GM23338 (cell line): ENCODE results near the gene AFF3. TPM values are rescaled to one million over a fixed set of nuclear protein-coding genes. Genes with fewer than 3 reads are reported as not detected.

Experiments
- ATAC-seq: fragments of 200-7000 bp; cut with Tn5 transposase; 3 replicates; pipeline ENCODE4 v1.9.1; 2020
- DNase-seq: peaks from one replicate; pipeline ENCODE4 v3.0.0-alpha.2; 2015; ENCODE audit warnings: low spot score
- H2AFZ ChIP-seq: fragments of 200-600 bp; sonication (generic); 2 replicates; pipeline ENCODE4 v1.8.0; 2016; ENCODE audit warnings: antibody characterized with exemption, mild to moderate bottlenecking, moderate library complexity
- H3F3A ChIP-seq: fragments of 200-600 bp; sonication (generic); replicated peaks from 2 replicates; pipeline ENCODE4 v1.8.0; 2017; ENCODE audit warnings: antibody characterized with exemption, mixed run types, low read depth
- H3K27ac ChIP-seq: fragments of 200-600 bp; sonication (generic); 2 replicates; pipeline ENCODE4 v1.6.1; 2016; ENCODE audit warnings: low read depth
- H3K27me3 ChIP-seq: fragments of 200-600 bp; sonication (generic); 2 replicates; pipeline ENCODE4 v1.8.0; 2016; ENCODE audit warnings: mild to moderate bottlenecking, mixed run types, moderate library complexity; ENCODE audit not compliant: insufficient read depth
- H3K36me3 ChIP-seq: fragments of 200-600 bp; sonication (generic); 2 replicates; pipeline ENCODE4 v1.8.0; 2016; ENCODE audit warnings: mild to moderate bottlenecking; ENCODE audit not compliant: insufficient read depth
- H3K4me1 ChIP-seq: fragments of 200-600 bp; sonication (generic); 2 replicates; pipeline ENCODE4 v1.8.0; 2016; ENCODE audit warnings: mild to moderate bottlenecking, moderate library complexity; ENCODE audit not compliant: insufficient read depth
- H3K4me2 ChIP-seq: fragments of 200-600 bp; sonication (generic); 2 replicates; pipeline ENCODE4 v1.7.1; 2017; ENCODE audit warnings: mixed run types
- H3K4me3 ChIP-seq: fragments of 200-600 bp; sonication (generic); 2 replicates; pipeline ENCODE4 v1.6.1; 2016; ENCODE audit warnings: mixed run types
- H3K79me2 ChIP-seq: fragments of 200-600 bp; sonication (generic); replicated peaks from 2 replicates; pipeline ENCODE4 v1.8.0; 2017; ENCODE audit warnings: mild to moderate bottlenecking; ENCODE audit not compliant: insufficient read depth
- H3K9me2 ChIP-seq: fragments of 200-600 bp; sonication (generic); 2 replicates; pipeline ENCODE4 v1.8.0; 2017; ENCODE audit not compliant: insufficient read depth
- H4K20me1 ChIP-seq: fragments of 200-600 bp; sonication (generic); replicated peaks from 2 replicates; pipeline ENCODE4 v1.8.0; 2017; ENCODE audit warnings: mild to moderate bottlenecking; ENCODE audit not compliant: insufficient read depth
- H3K27ac Mint-ChIP-seq: 2 replicates; pipeline ENCODE4 v1.8.0; 2020; ENCODE audit warnings: inconsistent platforms, mild to moderate bottlenecking, moderate library complexity, mixed read lengths
- H3K27me3 Mint-ChIP-seq: 3 replicates; pipeline ENCODE4 v1.8.0; 2022; ENCODE audit warnings: low read depth, mild to moderate bottlenecking, moderate library complexity, mixed read lengths, inconsistent platforms; ENCODE audit not compliant: insufficient read depth, poor library complexity
- H3K36me3 Mint-ChIP-seq: 3 replicates; pipeline ENCODE4 v1.8.0; 2021; ENCODE audit warnings: low read depth, mild to moderate bottlenecking, inconsistent platforms, moderate library complexity, mixed read lengths
- H3K4me1 Mint-ChIP-seq: 3 replicates; pipeline ENCODE4 v1.8.0; 2020; ENCODE audit warnings: mild to moderate bottlenecking, inconsistent platforms, mixed read lengths
- H3K4me3 Mint-ChIP-seq: 3 replicates; pipeline ENCODE4 v1.8.0; 2021; ENCODE audit warnings: moderate library complexity, mild to moderate bottlenecking, inconsistent platforms, mixed read lengths
- H3K9me3 Mint-ChIP-seq: 3 replicates; pipeline ENCODE4 v1.8.0; 2020; ENCODE audit warnings: moderate library complexity, mild to moderate bottlenecking, inconsistent platforms, mixed read lengths
- CREB1 ChIP-seq: fragments of 250-450 bp; sonication (Bioruptor Pico); IDR thresholded peaks from 2 replicates; pipeline ENCODE4 v1.5.0; 2020; ENCODE audit warnings: low read depth, mild to moderate bottlenecking, moderate library complexity
- EZH2phosphoT487 ChIP-seq: fragments of 200-600 bp; sonication (generic); IDR thresholded peaks from one replicate; pipeline ENCODE4 v1.8.1; 2018; ENCODE audit warnings: antibody characterized with exemption; ENCODE audit not compliant: unreplicated experiment
- JUNB ChIP-seq: IDR thresholded peaks from one replicate; pipeline ENCODE4 v1.6.1; 2016; ENCODE audit warnings: antibody characterized with exemption; ENCODE audit not compliant: unreplicated experiment
- POLR2AphosphoS5 ChIP-seq: IDR thresholded peaks from 2 replicates; pipeline ENCODE4 v1.6.1; 2016; ENCODE audit warnings: antibody characterized with exemption, low read depth
- STAT1 ChIP-seq: IDR thresholded peaks from one replicate; pipeline ENCODE4 v1.6.1; 2016; ENCODE audit warnings: antibody characterized with exemption; ENCODE audit not compliant: unreplicated experiment
- ZNF114 ChIP-seq: fragments of 250-450 bp; sonication (Bioruptor Pico); IDR thresholded peaks from 2 replicates; pipeline ENCODE4 v1.5.0; 2020; ENCODE audit warnings: mild to moderate bottlenecking, moderate library complexity
- ZNF331 ChIP-seq: fragments of 250-450 bp; sonication (Bioruptor Pico); IDR thresholded peaks from 2 replicates; pipeline ENCODE4 v1.5.0; 2020; ENCODE audit warnings: low read depth, mild to moderate bottlenecking, moderate library complexity
- polyA plus RNA-seq: library from polyadenylated mRNA; unstranded; fragments of >200 nt; fragmentation: Nextera tagmentation; extraction: Ambion mirVana; gene quantifications from 2 replicates; pipeline ENCODE4 v1.2.1, GENCODE V29; 2016
- total RNA-seq: library from RNA; depleted of rRNA; stranded (reverse); fragments of >200 nt; shearing (Covaris generic); gene quantifications from 2 replicates; pipeline ENCODE4 v1.2.3, GENCODE V29; 2014
- TF ChIP-seq, protein P1 (sequence below): fragments of 250-450 bp; sonication (Bioruptor Pico); IDR thresholded peaks from 2 replicates; pipeline ENCODE4 v1.5.0; 2020; ENCODE audit warnings: mild to moderate bottlenecking, moderate library complexity
- TF ChIP-seq, protein P2 (sequence below): IDR thresholded peaks from 2 replicates; pipeline ENCODE4 v1.6.1; 2016; ENCODE audit warnings: antibody characterized with exemption
- TF ChIP-seq, protein P3 (sequence below): IDR thresholded peaks from one replicate; pipeline ENCODE4 v1.6.1; 2018; ENCODE audit warnings: antibody characterized with exemption; ENCODE audit not compliant: unreplicated experiment

AFF3 gene
- total and polyA plus RNA-seq, 2 experiments from 2014 or later, result 0.73 to 1.4 TPM

DNA sequence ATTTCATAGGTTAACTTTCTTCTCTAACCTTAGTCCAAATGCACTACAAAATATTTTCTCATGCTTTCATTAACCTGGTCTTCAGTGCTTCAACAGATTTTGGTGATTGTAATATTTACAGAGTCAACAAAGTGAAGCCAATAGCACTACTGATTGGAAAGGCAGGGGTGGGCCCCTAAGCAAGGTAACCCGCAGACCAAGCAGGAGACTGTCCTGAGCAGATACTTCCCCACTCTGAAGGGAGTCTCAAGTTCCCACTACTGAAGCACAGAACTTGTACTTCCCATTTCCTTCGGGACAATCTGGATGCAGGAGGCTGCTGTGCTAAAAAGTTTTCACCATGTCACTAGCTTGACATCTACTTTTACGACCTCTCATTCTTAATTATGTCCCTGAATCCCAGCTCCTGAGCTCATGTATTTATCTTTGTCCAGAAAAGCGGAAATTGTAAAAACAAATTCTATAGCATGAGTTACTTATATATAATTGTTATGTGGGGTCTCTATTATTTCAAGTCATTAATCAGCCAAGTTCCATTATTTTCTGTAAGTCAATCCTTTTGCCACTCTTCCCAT is 341.0 kb downstream of the AFF3 start:
- H3K4me2 ChIP-seq, result no peak overlapping the region
- DNase-seq (no peak), ATAC-seq (no peak)
- H3K36me3 ChIP-seq, result no peaks in the 10 kb centered on the region
- H2AFZ ChIP-seq, result no peak overlapping the region
- H3K9me2 ChIP-seq, result no peaks in the 10 kb centered on the region
- no peak overlapping the region for H3K27ac Mint-ChIP-seq
- H4K20me1 ChIP-seq, result no peaks in the 10 kb centered on the region
- H3K27me3 ChIP-seq, result no peaks in the 10 kb centered on the region
- TF ChIP-seq CREB1 (CRISPR knock-in tag) (no peak), POLR2AphosphoS5 (no peak), ZNF331 (no peak)
- TF ChIP-seq, protein P1, sequence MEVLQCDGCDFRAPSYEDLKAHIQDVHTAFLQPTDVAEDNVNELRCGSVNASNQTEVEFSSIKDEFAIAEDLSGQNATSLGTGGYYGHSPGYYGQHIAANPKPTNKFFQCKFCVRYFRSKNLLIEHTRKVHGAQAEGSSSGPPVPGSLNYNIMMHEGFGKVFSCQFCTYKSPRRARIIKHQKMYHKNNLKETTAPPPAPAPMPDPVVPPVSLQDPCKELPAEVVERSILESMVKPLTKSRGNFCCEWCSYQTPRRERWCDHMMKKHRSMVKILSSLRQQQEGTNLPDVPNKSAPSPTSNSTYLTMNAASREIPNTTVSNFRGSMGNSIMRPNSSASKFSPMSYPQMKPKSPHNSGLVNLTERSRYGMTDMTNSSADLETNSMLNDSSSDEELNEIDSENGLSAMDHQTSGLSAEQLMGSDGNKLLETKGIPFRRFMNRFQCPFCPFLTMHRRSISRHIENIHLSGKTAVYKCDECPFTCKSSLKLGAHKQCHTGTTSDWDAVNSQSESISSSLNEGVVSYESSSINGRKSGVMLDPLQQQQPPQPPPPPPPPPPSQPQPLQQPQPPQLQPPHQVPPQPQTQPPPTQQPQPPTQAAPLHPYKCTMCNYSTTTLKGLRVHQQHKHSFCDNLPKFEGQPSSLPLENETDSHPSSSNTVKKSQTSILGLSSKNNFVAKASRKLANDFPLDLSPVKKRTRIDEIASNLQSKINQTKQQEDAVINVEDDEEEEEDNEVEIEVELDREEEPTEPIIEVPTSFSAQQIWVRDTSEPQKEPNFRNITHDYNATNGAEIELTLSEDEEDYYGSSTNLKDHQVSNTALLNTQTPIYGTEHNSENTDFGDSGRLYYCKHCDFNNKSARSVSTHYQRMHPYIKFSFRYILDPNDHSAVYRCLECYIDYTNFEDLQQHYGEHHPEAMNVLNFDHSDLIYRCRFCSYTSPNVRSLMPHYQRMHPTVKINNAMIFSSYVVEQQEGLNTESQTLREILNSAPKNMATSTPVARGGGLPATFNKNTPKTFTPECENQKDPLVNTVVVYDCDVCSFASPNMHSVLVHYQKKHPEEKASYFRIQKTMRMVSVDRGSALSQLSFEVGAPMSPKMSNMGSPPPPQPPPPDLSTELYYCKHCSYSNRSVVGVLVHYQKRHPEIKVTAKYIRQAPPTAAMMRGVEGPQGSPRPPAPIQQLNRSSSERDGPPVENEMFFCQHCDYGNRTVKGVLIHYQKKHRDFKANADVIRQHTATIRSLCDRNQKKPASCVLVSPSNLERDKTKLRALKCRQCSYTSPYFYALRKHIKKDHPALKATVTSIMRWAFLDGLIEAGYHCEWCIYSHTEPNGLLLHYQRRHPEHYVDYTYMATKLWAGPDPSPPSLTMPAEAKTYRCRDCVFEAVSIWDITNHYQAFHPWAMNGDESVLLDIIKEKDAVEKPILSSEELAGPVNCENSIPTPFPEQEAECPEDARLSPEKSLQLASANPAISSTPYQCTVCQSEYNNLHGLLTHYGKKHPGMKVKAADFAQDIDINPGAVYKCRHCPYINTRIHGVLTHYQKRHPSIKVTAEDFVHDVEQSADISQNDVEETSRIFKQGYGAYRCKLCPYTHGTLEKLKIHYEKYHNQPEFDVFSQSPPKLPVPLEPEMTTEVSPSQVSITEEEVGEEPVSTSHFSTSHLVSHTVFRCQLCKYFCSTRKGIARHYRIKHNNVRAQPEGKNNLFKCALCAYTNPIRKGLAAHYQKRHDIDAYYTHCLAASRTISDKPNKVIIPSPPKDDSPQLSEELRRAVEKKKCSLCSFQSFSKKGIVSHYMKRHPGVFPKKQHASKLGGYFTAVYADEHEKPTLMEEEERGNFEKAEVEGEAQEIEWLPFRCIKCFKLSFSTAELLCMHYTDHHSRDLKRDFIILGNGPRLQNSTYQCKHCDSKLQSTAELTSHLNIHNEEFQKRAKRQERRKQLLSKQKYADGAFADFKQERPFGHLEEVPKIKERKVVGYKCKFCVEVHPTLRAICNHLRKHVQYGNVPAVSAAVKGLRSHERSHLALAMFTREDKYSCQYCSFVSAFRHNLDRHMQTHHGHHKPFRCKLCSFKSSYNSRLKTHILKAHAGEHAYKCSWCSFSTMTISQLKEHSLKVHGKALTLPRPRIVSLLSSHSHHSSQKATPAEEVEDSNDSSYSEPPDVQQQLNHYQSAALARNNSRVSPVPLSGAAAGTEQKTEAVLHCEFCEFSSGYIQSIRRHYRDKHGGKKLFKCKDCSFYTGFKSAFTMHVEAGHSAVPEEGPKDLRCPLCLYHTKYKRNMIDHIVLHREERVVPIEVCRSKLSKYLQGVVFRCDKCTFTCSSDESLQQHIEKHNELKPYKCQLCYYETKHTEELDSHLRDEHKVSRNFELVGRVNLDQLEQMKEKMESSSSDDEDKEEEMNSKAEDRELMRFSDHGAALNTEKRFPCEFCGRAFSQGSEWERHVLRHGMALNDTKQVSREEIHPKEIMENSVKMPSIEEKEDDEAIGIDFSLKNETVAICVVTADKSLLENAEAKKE (CRISPR knock-in tag), result no peak
- no peak overlapping the region for H3K27ac ChIP-seq
- peaks cover 8% of the 10 kb centered on the region; the same call in 1 of the 3 replicates for H3K36me3 Mint-ChIP-seq
- no peak overlapping the region for H3K4me3 Mint-ChIP-seq
- H3K4me1 Mint-ChIP-seq, result no peaks in the 10 kb centered on the region
- H3K79me2 ChIP-seq, result no peaks in the 10 kb centered on the region
- H3K4me3 ChIP-seq, result no peak overlapping the region
- no peaks in the 10 kb centered on the region for H3F3A ChIP-seq
- no peaks in the 10 kb centered on the region for H3K4me1 ChIP-seq
- H3K9me3 Mint-ChIP-seq, result peaks cover 13% of the 10 kb centered on the region
- H3K27me3 Mint-ChIP-seq, result no peaks in the 10 kb centered on the region

DNA sequence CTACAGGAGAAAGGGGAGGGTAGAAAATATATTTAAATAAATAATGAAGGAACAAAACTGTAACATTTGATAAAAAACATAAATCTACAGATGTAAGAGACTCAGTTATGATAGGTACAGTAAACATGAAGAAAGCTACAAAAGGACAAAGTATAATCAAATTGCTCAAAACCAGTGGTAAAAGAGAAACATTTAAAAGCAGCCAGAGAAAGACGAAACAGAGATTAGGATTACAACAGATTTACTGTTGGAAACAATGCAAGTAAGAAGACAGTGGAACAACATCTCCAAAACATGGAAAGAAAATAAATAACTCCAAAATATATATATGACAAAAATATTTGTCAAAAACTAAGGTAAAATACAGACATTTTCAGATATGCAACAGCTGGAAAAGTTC is 344.9 kb downstream of the AFF3 start:
- Mint-ChIP-seq H3K27me3 (peaks cover 1% of the 10 kb centered on the region), H3K4me1 (peaks cover 8% of the 10 kb centered on the region), H3K9me3 (peaks cover 25% of the 10 kb centered on the region), H3K4me3 (no peak overlapping the region), H3K27ac (no peak overlapping the region), H3K36me3 (peaks cover 11% of the 10 kb centered on the region; the same call in 2 of the 3 replicates)
- Histone ChIP-seq H4K20me1 (no peaks in the 10 kb centered on the region), H3K4me2 (no peak overlapping the region), H3K79me2 (no peaks in the 10 kb centered on the region), H3K36me3 (no peaks in the 10 kb centered on the region), H3K27ac (no peak overlapping the region), H3K27me3 (no peaks in the 10 kb centered on the region), H3F3A (no peaks in the 10 kb centered on the region), H3K4me1 (no peaks in the 10 kb centered on the region), H3K4me3 (no peak overlapping the region), H3K9me2 (no peaks in the 10 kb centered on the region), H2AFZ (no peak overlapping the region)
- ATAC-seq (no peak), DNase-seq (no peak)
- TF ChIP-seq STAT1, result no peak
- no peak for TF ChIP-seq ZNF114 (CRISPR knock-in tag)
- TF ChIP-seq, protein P2, sequence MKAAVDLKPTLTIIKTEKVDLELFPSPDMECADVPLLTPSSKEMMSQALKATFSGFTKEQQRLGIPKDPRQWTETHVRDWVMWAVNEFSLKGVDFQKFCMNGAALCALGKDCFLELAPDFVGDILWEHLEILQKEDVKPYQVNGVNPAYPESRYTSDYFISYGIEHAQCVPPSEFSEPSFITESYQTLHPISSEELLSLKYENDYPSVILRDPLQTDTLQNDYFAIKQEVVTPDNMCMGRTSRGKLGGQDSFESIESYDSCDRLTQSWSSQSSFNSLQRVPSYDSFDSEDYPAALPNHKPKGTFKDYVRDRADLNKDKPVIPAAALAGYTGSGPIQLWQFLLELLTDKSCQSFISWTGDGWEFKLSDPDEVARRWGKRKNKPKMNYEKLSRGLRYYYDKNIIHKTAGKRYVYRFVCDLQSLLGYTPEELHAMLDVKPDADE, result no peak
- TF ChIP-seq ZNF331, result no peak
- TF ChIP-seq EZH2phosphoT487, result no peak
- no peak for TF ChIP-seq JUNB
- TF ChIP-seq, protein P3, sequence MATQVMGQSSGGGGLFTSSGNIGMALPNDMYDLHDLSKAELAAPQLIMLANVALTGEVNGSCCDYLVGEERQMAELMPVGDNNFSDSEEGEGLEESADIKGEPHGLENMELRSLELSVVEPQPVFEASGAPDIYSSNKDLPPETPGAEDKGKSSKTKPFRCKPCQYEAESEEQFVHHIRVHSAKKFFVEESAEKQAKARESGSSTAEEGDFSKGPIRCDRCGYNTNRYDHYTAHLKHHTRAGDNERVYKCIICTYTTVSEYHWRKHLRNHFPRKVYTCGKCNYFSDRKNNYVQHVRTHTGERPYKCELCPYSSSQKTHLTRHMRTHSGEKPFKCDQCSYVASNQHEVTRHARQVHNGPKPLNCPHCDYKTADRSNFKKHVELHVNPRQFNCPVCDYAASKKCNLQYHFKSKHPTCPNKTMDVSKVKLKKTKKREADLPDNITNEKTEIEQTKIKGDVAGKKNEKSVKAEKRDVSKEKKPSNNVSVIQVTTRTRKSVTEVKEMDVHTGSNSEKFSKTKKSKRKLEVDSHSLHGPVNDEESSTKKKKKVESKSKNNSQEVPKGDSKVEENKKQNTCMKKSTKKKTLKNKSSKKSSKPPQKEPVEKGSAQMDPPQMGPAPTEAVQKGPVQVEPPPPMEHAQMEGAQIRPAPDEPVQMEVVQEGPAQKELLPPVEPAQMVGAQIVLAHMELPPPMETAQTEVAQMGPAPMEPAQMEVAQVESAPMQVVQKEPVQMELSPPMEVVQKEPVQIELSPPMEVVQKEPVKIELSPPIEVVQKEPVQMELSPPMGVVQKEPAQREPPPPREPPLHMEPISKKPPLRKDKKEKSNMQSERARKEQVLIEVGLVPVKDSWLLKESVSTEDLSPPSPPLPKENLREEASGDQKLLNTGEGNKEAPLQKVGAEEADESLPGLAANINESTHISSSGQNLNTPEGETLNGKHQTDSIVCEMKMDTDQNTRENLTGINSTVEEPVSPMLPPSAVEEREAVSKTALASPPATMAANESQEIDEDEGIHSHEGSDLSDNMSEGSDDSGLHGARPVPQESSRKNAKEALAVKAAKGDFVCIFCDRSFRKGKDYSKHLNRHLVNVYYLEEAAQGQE, result no peak
